Transverse colon (tissue), 4 donors: ENCODE results near the gene SNTN. TPM values are rescaled to one million over a fixed set of nuclear protein-coding genes. Genes with fewer than 3 reads are reported as not detected.
A peak's percentile ranks its signal among the peaks of the same experiment; 100 is the strongest.

Source experiments
- DNase-seq: peaks from one replicate; pipeline ENCODE4 v3.0.0-alpha.2; 2019
- H3K27ac ChIP-seq, 4 donors: fragments of 200-600 bp; sonication (generic); 2 replicates each; pipeline ENCODE4 v1.5.1; 2016 to 2018; ENCODE audit warnings: inconsistent platforms in 4 of 4
- H3K27me3 ChIP-seq: fragments of 200-600 bp; sonication (generic); 2 replicates; pipeline ENCODE4 v1.5.1; 2017; ENCODE audit warnings: inconsistent platforms
- H3K36me3 ChIP-seq, 4 donors: fragments of 200-600 bp; sonication (generic); 2 replicates each; pipeline ENCODE4 v1.5.1; 2017 to 2019; ENCODE audit warnings: inconsistent platforms in 4 of 4
- H3K4me1 ChIP-seq, 4 donors: fragments of 200-600 bp; sonication (generic); 2 replicates each; pipeline ENCODE4 v1.5.1; 2017 to 2020; ENCODE audit warnings: inconsistent platforms in 4 of 4
- H3K4me3 ChIP-seq, 4 donors: fragments of 200-600 bp; sonication (generic); 1 replicate in 1 of 4; 2 replicates in 3 of 4; pipeline versions ENCODE4 v1.5.1 to v1.6.1; 2017 to 2019; ENCODE audit warnings: inconsistent platforms in 4 of 4
- H3K9me3 ChIP-seq, 2 donors: fragments of 200-600 bp; sonication (generic); 2 replicates each; pipeline ENCODE4 v1.5.1; 2017 to 2019; ENCODE audit warnings: inconsistent platforms in 2 of 2
- CTCF ChIP-seq, 5 experiments: fragments of 200-600 bp in 3 of 5; fragments of 450-650 bp in 2 of 5; sonication (generic) in 3 of 5; IDR thresholded peaks; 1 replicate in 2 of 5; 2 replicates in 3 of 5; pipeline ENCODE4 v1.5.1; 2016 to 2017; ENCODE audit warnings: antibody characterized with exemption in 5 of 5, inconsistent platforms in 3 of 5, mild to moderate bottlenecking in 2 of 5, moderate library complexity in 1 of 5
- EP300 ChIP-seq: sonication (generic); formaldehyde crosslinking; IDR thresholded peaks from one replicate; pipeline ENCODE4 v1.6.1; 2017; ENCODE audit warnings: antibody characterized with exemption, low read depth
- POLR2A ChIP-seq: fragments of 450-650 bp; IDR thresholded peaks from one replicate; pipeline ENCODE4 v1.6.1; 2016; ENCODE audit warnings: antibody characterized with exemption, mild to moderate bottlenecking, moderate library complexity
- POLR2AphosphoS5 ChIP-seq, 3 donors: sonication (generic); formaldehyde crosslinking; IDR thresholded peaks; one replicate each; pipeline ENCODE4 v1.6.1; 2016; ENCODE audit warnings: antibody characterized with exemption in 3 of 3
- WGBS, 2 donors: methylation state at CpG; one replicate each; pipeline ENCODE4 v1.1.5; 2018; ENCODE audit warnings: low coverage in 1 of 2; 5-methylcytosine and 5-hydroxymethylcytosine counted together
- in situ Hi-C, 4 donors: fragments of 200-750 bp; cut with MboI; loops; one replicate each; pipeline versions ENCODE4 v1.15.0 to v1.15.1; 2017; ENCODE audit warnings: low sequenced_read_pairs in 3 of 4, low pct_ligation_motif_present in 1 of 4, low pct_unique_long_range_greater_than_20kb in 1 of 4
- intact Hi-C: fragments of 100-400 bp; cut with DNase I; formaldehyde crosslinking; loops from one replicate; pipeline ENCODE4 v1.15.1; 2023; ENCODE audit warnings: low total_unique reads
- total RNA-seq, 4 donors: library from RNA; depleted of rRNA; stranded (reverse); fragments of >200 nt; gene quantifications; one replicate each; pipeline ENCODE4 v1.1.0, GENCODE V29; 2016

Gene SNTN
- total RNA-seq, 4 donors from 2014 or later, result not detected

- Histone ChIP-seq H3K36me3 (no peaks in the 10 kb centered on the region), H3K27ac (no peak overlapping the region), H3K4me1 (no peaks in the 10 kb centered on the region), H3K4me3 (no peak overlapping the region), H3K9me3 (no peaks in the 10 kb centered on the region), H3K27me3 (no peaks in the 10 kb centered on the region)
- TF ChIP-seq CTCF (IDR thresholded peaks at IDR 0.05) (peak in 3 of 5 experiments; percentile 12 to 24 (median 16)), EP300 (no peak)
- intact Hi-C loops, result no loop called here
- DNase-seq, result peak; percentile 9
- in situ Hi-C loops, result no loop called here
These were observed 10.0 kb downstream of the SNTN start for GRCh38 chr3:63662500-63662899.

- intact Hi-C loops (no loop called here), in situ Hi-C loops (no loop called here)
- 88 to 89% methylated on average over 7 of the region's 7 CpGs for WGBS, 2 donors
- no peak overlapping the region for H3K27ac ChIP-seq
- no peaks in the 10 kb centered on the region for H3K27me3 ChIP-seq
- H3K4me1 ChIP-seq, result no peaks in the 10 kb centered on the region
- no peaks in the 10 kb centered on the region for H3K9me3 ChIP-seq
- TF ChIP-seq POLR2A (no peak), CTCF (IDR thresholded peaks at IDR 0.05) (no peak), EP300 (no peak), POLR2AphosphoS5 (IDR thresholded peaks at IDR 0.05) (no peak)
- H3K36me3 ChIP-seq, result no peaks in the 10 kb centered on the region
- no peak overlapping the region for H3K4me3 ChIP-seq
- DNase-seq, result no peak
These were observed 18.1 kb downstream of the SNTN start for GRCh38 chr3:63670544-63670943.

- H3K4me1 ChIP-seq, result no peaks in the 10 kb centered on the region
- no peak overlapping the region for H3K27ac ChIP-seq
- in situ Hi-C loops, result no loop called here
- H3K27me3 ChIP-seq, result no peaks in the 10 kb centered on the region
- no peak overlapping the region for H3K4me3 ChIP-seq
- 85 to 94% methylated on average over 3 of the region's 3 CpGs for WGBS, 2 donors
- no peaks in the 10 kb centered on the region for H3K36me3 ChIP-seq
- intact Hi-C loops, result no loop called here
- TF ChIP-seq POLR2AphosphoS5 (IDR thresholded peaks at IDR 0.05) (no peak), POLR2A (no peak), EP300 (no peak), CTCF (IDR thresholded peaks at IDR 0.05) (no peak)
- no peaks in the 10 kb centered on the region for H3K9me3 ChIP-seq
- DNase-seq, result no peak
These were observed 20.6 kb downstream of the SNTN start for GRCh38 chr3:63673111-63673510.

GRCh38 chr3:63674586-63674985, 22.1 kb downstream of the SNTN start:
- WGBS, 2 donors, result 69 to 86% methylated on average over 2 of the region's 2 CpGs
- Histone ChIP-seq H3K27me3 (no peaks in the 10 kb centered on the region), H3K4me1 (no peaks in the 10 kb centered on the region), H3K36me3 (no peaks in the 10 kb centered on the region), H3K9me3 (no peaks in the 10 kb centered on the region), H3K27ac (no peak overlapping the region), H3K4me3 (no peak overlapping the region)
- in situ Hi-C loops, result no loop called here
- intact Hi-C loops, result no loop called here
- no peak for DNase-seq
- TF ChIP-seq POLR2AphosphoS5 (IDR thresholded peaks at IDR 0.05) (no peak), EP300 (no peak), POLR2A (no peak), CTCF (IDR thresholded peaks at IDR 0.05) (no peak)
